T-helper 1 cell treated with Interleukin-12 subunit alpha and Interleukin-12 subunit beta and Interleukin-4 antibody, amounts not matched to agents 30 μg/mL and 1 μg/mL, for 36 hours (primary cell): ENCODE data around the gene ZFYVE19.
A peak's percentile ranks its signal among the peaks of the same experiment; 100 is the strongest.

Experiments used
- H3K27ac Mint-ChIP-seq: one replicate; pipeline ENCODE4 v1.8.0; 2021; ENCODE audit warnings: mild to moderate bottlenecking, mixed read lengths
- H3K27me3 Mint-ChIP-seq: one replicate; pipeline ENCODE4 v1.8.0; 2021; ENCODE audit warnings: low read depth, mixed read lengths
- H3K36me3 Mint-ChIP-seq: one replicate; pipeline ENCODE4 v1.8.0; 2021; ENCODE audit warnings: low read depth, mixed read lengths
- H3K4me1 Mint-ChIP-seq: one replicate; pipeline ENCODE4 v1.8.0; 2021; ENCODE audit warnings: low read depth, mixed read lengths
- H3K4me3 Mint-ChIP-seq: one replicate; pipeline ENCODE4 v1.8.0; 2021; ENCODE audit warnings: mild to moderate bottlenecking, moderate library complexity, mixed read lengths
- H3K9me3 Mint-ChIP-seq: one replicate; pipeline ENCODE4 v1.8.0; 2021; ENCODE audit warnings: mixed read lengths

Gene ZFYVE19

DNA sequence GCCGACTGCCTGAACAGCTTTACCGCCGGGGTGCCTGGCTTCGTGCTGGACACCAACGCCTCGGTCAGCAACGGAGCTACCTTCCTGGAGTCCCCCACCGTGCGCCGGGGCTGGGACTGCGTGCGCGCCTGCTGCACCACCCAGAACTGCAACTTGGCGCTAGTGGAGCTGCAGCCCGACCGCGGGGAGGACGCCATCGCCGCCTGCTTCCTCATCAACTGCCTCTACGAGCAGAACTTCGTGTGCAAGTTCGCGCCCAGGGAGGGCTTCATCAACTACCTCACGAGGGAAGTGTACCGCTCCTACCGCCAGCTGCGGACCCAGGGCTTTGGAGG is 37.8 kb downstream of the ZFYVE19 start:
- peaks cover 31% of the 10 kb centered on the region for H3K27me3 Mint-ChIP-seq
- H3K27ac Mint-ChIP-seq: no peak overlapping the region
- peak overlapping the region; percentile 81 for H3K4me3 Mint-ChIP-seq
- H3K4me1 Mint-ChIP-seq: peaks cover 31% of the 10 kb centered on the region
- no peaks in the 10 kb centered on the region for H3K9me3 Mint-ChIP-seq
- H3K36me3 Mint-ChIP-seq: peaks cover 2% of the 10 kb centered on the region

DNA sequence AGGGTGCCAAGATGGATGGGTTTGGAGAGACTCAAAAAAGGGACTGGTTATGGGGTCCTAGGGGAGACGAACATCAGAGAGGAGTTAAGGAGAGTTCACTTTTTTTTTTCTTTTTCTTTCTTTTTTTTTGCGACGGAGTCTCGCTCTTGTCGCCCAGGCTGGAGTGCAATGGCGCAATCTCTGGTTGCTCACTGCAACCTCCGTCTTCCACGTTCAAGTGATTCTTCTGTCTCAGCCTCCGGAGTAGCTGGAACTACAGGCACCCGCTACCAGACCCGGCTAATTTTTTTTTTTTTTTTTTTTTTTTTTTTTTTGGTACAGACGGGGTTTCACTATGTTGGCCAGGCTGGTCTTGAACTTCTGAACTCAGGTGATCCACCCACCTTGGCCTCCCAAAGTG is 38.1 kb downstream of the ZFYVE19 start:
- Mint-ChIP-seq H3K4me1 (peaks cover 31% of the 10 kb centered on the region), H3K27me3 (peaks cover 30% of the 10 kb centered on the region), H3K27ac (no peak overlapping the region)

GRCh38 chr15:40845511-40846284 is 38.8 kb downstream of the ZFYVE19 start:
- Mint-ChIP-seq H3K36me3 (peaks cover 2% of the 10 kb centered on the region), H3K9me3 (no peaks in the 10 kb centered on the region), H3K4me3 (peak overlapping the region; percentile 42), H3K27ac (no peak overlapping the region), H3K27me3 (peaks cover 30% of the 10 kb centered on the region), H3K4me1 (peaks cover 31% of the 10 kb centered on the region)

More for the DNA sequence above, 38.1 kb downstream of the ZFYVE19 start:
- Mint-ChIP-seq H3K36me3 (peaks cover 2% of the 10 kb centered on the region), H3K9me3 (no peaks in the 10 kb centered on the region), H3K4me3 (peak overlapping the region; percentile 81)

DNA sequence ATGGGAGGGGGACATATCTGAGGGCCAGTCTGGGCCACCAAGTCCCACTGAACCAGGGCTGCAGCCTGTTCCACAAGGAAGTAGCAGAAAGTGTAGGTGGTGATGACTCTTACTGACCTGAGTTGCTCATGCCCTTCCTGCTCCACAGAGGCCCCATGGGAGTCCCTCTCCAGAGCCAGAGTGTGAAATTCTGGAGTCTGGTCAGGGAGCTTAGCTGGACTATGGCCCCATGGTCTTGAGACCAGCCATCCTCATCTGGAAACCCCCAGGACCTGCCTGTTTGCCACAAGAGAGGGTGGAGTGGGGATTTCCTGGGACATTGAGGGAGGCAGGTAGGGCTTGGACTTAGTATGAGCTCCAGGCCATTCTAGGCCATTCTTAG is 39.9 kb downstream of the ZFYVE19 start:
- peak overlapping the region; percentile 0 for H3K27ac Mint-ChIP-seq
- H3K9me3 Mint-ChIP-seq: no peaks in the 10 kb centered on the region
- H3K4me3 Mint-ChIP-seq: no peak overlapping the region
- peaks cover 20% of the 10 kb centered on the region for H3K27me3 Mint-ChIP-seq
- H3K4me1 Mint-ChIP-seq: peaks cover 31% of the 10 kb centered on the region
- peaks cover 2% of the 10 kb centered on the region for H3K36me3 Mint-ChIP-seq

- Mint-ChIP-seq H3K4me1 (peaks cover 31% of the 10 kb centered on the region), H3K4me3 (no peak overlapping the region), H3K27me3 (peaks cover 15% of the 10 kb centered on the region), H3K27ac (peak overlapping the region; percentile 0), H3K9me3 (no peaks in the 10 kb centered on the region), H3K36me3 (peaks cover 2% of the 10 kb centered on the region)
These were observed 40.5 kb downstream of the ZFYVE19 start for GRCh38 chr15:40847223-40847961.

GRCh38 chr15:40850576-40851112 is 43.8 kb downstream of the ZFYVE19 start:
- H3K9me3 Mint-ChIP-seq: no peaks in the 10 kb centered on the region
- H3K4me3 Mint-ChIP-seq: no peak overlapping the region
- H3K4me1 Mint-ChIP-seq: peaks cover 20% of the 10 kb centered on the region
- H3K36me3 Mint-ChIP-seq: no peaks in the 10 kb centered on the region
- H3K27me3 Mint-ChIP-seq: peaks cover 3% of the 10 kb centered on the region
- H3K27ac Mint-ChIP-seq: no peak overlapping the region

- Mint-ChIP-seq H3K4me1 (peaks cover 9% of the 10 kb centered on the region), H3K4me3 (no peak overlapping the region), H3K9me3 (no peaks in the 10 kb centered on the region), H3K27ac (no peak overlapping the region), H3K27me3 (peaks cover 3% of the 10 kb centered on the region), H3K36me3 (no peaks in the 10 kb centered on the region)
These were observed 45.6 kb downstream of the ZFYVE19 start for GRCh38 chr15:40852529-40852928.

DNA sequence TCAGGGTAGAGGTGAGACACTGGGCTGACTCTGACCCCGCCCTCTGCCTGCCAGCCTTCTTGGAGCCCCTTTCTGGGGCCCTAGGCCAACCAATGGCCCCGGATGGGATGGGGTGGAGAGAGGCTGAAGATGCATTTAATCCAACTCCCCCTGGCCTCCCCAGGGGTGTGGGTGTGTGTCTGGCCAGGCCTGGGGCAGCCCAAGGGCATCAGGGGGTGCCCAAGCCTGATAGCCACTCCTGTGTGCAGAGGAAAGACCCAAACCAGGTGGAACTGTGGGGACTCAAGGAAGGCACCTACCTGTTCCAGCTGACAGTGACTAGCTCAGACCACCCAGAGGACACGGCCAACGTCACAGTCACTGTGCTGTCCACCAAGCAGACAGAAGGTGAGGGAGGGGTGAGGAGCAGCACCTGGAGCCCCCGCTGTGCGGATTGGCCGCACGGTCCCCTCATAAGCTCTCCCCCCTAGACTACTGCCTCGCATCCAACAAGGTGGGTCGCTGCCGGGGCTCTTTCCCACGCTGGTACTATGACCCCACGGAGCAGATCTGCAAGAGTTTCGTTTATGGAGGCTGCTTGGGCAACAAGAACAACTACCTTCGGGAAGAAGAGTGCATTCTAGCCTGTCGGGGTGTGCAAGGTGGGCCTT is 46.5 kb downstream of the ZFYVE19 start:
- Mint-ChIP-seq H3K36me3 (no peaks in the 10 kb centered on the region), H3K27ac (no peak overlapping the region), H3K4me3 (no peak overlapping the region), H3K27me3 (peaks cover 3% of the 10 kb centered on the region), H3K4me1 (peaks cover 10% of the 10 kb centered on the region), H3K9me3 (no peaks in the 10 kb centered on the region)

DNA sequence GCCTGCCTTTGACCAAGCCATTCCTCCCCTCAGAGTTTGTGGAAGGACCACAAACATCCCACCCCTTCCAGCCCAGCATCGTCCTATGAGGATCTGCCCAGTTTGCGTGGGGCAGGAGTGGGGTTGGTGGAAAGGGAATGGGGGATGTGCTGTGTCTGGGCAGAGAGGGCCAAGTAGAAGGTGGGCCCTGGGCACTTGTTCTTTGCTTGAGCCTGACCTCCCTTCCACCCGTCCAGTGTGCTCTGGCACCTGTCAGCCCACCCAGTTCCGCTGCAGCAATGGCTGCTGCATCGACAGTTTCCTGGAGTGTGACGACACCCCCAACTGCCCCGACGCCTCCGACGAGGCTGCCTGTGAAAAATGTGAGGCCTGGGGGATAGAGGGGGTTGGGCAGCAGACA is 47.3 kb downstream of the ZFYVE19 start:
- Mint-ChIP-seq H3K36me3 (no peaks in the 10 kb centered on the region), H3K4me3 (no peak overlapping the region), H3K4me1 (peaks cover 13% of the 10 kb centered on the region), H3K27ac (no peak overlapping the region), H3K27me3 (peaks cover 3% of the 10 kb centered on the region), H3K9me3 (no peaks in the 10 kb centered on the region)

DNA sequence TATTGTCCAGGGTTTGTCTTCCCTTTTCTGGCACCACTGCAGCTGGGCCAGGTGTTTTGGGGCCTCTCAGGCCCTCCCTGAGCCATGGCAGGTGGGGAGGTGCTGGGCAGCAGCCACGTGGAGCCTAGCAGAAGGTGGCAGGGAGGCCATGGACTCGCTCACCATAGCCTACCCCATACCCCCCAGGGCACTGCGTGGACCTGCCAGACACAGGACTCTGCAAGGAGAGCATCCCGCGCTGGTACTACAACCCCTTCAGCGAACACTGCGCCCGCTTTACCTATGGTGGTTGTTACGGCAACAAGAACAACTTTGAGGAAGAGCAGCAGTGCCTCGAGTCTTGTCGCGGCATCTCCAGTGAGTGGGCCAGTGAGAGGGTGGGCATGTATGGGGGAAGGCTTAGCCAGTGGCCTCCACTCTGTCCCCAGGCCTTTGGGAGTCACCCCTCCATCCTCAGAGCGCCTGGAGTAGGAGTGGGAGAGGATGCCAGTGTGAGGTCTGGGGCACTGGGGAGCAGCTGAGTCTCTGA is 48.9 kb downstream of the ZFYVE19 start:
- peaks cover 2% of the 10 kb centered on the region for H3K27me3 Mint-ChIP-seq
- no peak overlapping the region for H3K27ac Mint-ChIP-seq
- no peaks in the 10 kb centered on the region for H3K36me3 Mint-ChIP-seq
- H3K9me3 Mint-ChIP-seq: no peaks in the 10 kb centered on the region
- no peak overlapping the region for H3K4me3 Mint-ChIP-seq
- H3K4me1 Mint-ChIP-seq: peaks cover 17% of the 10 kb centered on the region

DNA sequence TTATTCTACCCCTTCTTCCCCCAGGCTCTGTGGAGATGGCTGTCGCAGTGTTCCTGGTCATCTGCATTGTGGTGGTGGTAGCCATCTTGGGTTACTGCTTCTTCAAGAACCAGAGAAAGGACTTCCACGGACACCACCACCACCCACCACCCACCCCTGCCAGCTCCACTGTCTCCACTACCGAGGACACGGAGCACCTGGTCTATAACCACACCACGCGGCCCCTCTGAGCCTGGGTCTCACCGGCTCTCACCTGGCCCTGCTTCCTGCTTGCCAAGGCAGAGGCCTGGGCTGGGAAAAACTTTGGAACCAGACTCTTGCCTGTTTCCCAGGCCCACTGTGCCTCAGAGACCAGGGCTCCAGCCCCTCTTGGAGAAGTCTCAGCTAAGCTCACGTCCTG is 49.9 kb downstream of the ZFYVE19 start:
- peaks cover 17% of the 10 kb centered on the region for H3K4me1 Mint-ChIP-seq
- no peaks in the 10 kb centered on the region for H3K36me3 Mint-ChIP-seq
- no peak overlapping the region for H3K4me3 Mint-ChIP-seq
- H3K9me3 Mint-ChIP-seq: no peaks in the 10 kb centered on the region
- H3K27me3 Mint-ChIP-seq: peaks cover 5% of the 10 kb centered on the region
- H3K27ac Mint-ChIP-seq: no peak overlapping the region

- H3K36me3 Mint-ChIP-seq: no peaks in the 10 kb centered on the region
- peaks cover 7% of the 10 kb centered on the region for H3K27me3 Mint-ChIP-seq
- no peak overlapping the region for H3K4me3 Mint-ChIP-seq
- H3K27ac Mint-ChIP-seq: no peak overlapping the region
- H3K4me1 Mint-ChIP-seq: peaks cover 17% of the 10 kb centered on the region
- H3K9me3 Mint-ChIP-seq: no peaks in the 10 kb centered on the region
These were observed 50.9 kb downstream of the ZFYVE19 start for GRCh38 chr15:40857601-40858341.

GRCh38 chr15:40858706-40859105 is 51.8 kb downstream of the ZFYVE19 start:
- H3K9me3 Mint-ChIP-seq: no peaks in the 10 kb centered on the region
- no peak overlapping the region for H3K27ac Mint-ChIP-seq
- peaks cover 10% of the 10 kb centered on the region for H3K27me3 Mint-ChIP-seq
- no peaks in the 10 kb centered on the region for H3K36me3 Mint-ChIP-seq
- peaks cover 17% of the 10 kb centered on the region for H3K4me1 Mint-ChIP-seq
- H3K4me3 Mint-ChIP-seq: no peak overlapping the region
